Measurements from ENCODE around the gene OPCML. TPM values are rescaled to one million over a fixed set of nuclear protein-coding genes. Genes with fewer than 3 reads are reported as not detected.

Gene OPCML
- total and polyA plus RNA-seq, 2 donors (not counting 1 experiment from before 2014, with no cell fraction given): not detected

GRCh38 chr11:132531921-132532320 lies 1000.4 kb downstream of the OPCML start:
- DNase-seq (no peak), ATAC-seq (ENCODE audit: low read depth) (no peak)
- Histone ChIP-seq H3K4me2 (replicated peaks; ENCODE audit: low read depth, low read length, poor library complexity, severe bottlenecking) (no peak overlapping the region), H3K9me3 (ENCODE audit: control extremely low read depth in 1 of 3, control insufficient read depth in 2 of 3, insufficient read depth in 1 of 3, low read length in 2 of 3) (peaks cover 0 to 4% (median 0%) of the 10 kb centered on the region in 3 donors), H3K27ac (ENCODE audit: low read length in 2 of 2) (no peak overlapping the region), H3K9ac (ENCODE audit: low read length) (no peak overlapping the region), H4K20me1 (ENCODE audit: control insufficient read depth, insufficient read depth, low read length, poor library complexity, severe bottlenecking) (no peaks in the 10 kb centered on the region), H2AFZ (ENCODE audit: insufficient read depth, low read depth, low read length, poor library complexity, severe bottlenecking) (no peak overlapping the region), H3K4me3 (ENCODE audit: control extremely low read depth in 1 of 5, extremely low read depth in 1 of 5, insufficient read depth in 1 of 5, low read depth in 2 of 5, low read length in 4 of 5) (no peak overlapping the region), H3K27me3 (replicated peaks in 1 of 4; ENCODE audit: control extremely low read depth in 1 of 4, control insufficient read depth in 3 of 4, insufficient read depth in 4 of 4, low read length in 3 of 4) (no peaks in the 10 kb centered on the region), H3K36me3 (replicated peaks in 1 of 2; ENCODE audit: control extremely low read depth in 1 of 2, control insufficient read depth in 1 of 2, extremely low read depth in 1 of 2, insufficient read depth in 2 of 2, low read length in 1 of 2) (no peaks in the 10 kb centered on the region), H3K79me2 (ENCODE audit: control insufficient read depth, insufficient read depth, low read length) (no peaks in the 10 kb centered on the region), H3K4me1 (ENCODE audit: control insufficient read depth in 2 of 2, insufficient read depth in 2 of 2, low read length in 2 of 2) (no peaks in the 10 kb centered on the region)
- no peaks in the 10 kb centered on the region for H3K27me3 Mint-ChIP-seq
- H3K9me3 Mint-ChIP-seq (ENCODE audit: insufficient read depth): no peaks in the 10 kb centered on the region
- H3K4me3 Mint-ChIP-seq: no peak overlapping the region
- no peak overlapping the region for H3K27ac Mint-ChIP-seq
- POLR2A ChIA-PET: no interaction called here
- CTCF ChIA-PET: no interaction called here
- 100% methylated on average over 3 of the region's 6 CpGs for WGBS (ENCODE audit: insufficient coverage)
- TF ChIP-seq CTCF (IDR thresholded peaks at IDR 0.05): no peak
- TF ChIP-seq EZH2 (IDR thresholded peaks at IDR 0.05; ENCODE audit: borderline replicate concordance, insufficient read depth, low read depth, low read length, poor library complexity, severe bottlenecking): no peak
- intact Hi-C loops (cut with micrococcal nuclease): no loop called here
- H3K4me1 Mint-ChIP-seq: no peaks in the 10 kb centered on the region

- Histone ChIP-seq H3K4me2 (replicated peaks; ENCODE audit: low read depth, low read length, poor library complexity, severe bottlenecking) (no peak overlapping the region), H3K27ac (ENCODE audit: low read length in 2 of 2) (no peak overlapping the region), H3K4me1 (ENCODE audit: control insufficient read depth in 2 of 2, insufficient read depth in 2 of 2, low read length in 2 of 2) (no peaks in the 10 kb centered on the region), H3K9me3 (ENCODE audit: control extremely low read depth in 1 of 3, control insufficient read depth in 2 of 3, insufficient read depth in 1 of 3, low read length in 2 of 3) (no peaks in the 10 kb centered on the region), H3K36me3 (replicated peaks in 1 of 2; ENCODE audit: control extremely low read depth in 1 of 2, control insufficient read depth in 1 of 2, extremely low read depth in 1 of 2, insufficient read depth in 2 of 2, low read length in 1 of 2) (no peaks in the 10 kb centered on the region), H3K4me3 (ENCODE audit: control extremely low read depth in 1 of 5, extremely low read depth in 1 of 5, insufficient read depth in 1 of 5, low read depth in 2 of 5, low read length in 4 of 5) (no peak overlapping the region), H3K79me2 (ENCODE audit: control insufficient read depth, insufficient read depth, low read length) (no peaks in the 10 kb centered on the region), H3K27me3 (replicated peaks in 1 of 4; ENCODE audit: control extremely low read depth in 1 of 4, control insufficient read depth in 3 of 4, insufficient read depth in 4 of 4, low read length in 3 of 4) (no peaks in the 10 kb centered on the region), H4K20me1 (ENCODE audit: control insufficient read depth, insufficient read depth, low read length, poor library complexity, severe bottlenecking) (no peaks in the 10 kb centered on the region), H3K9ac (ENCODE audit: low read length) (no peak overlapping the region), H2AFZ (ENCODE audit: insufficient read depth, low read depth, low read length, poor library complexity, severe bottlenecking) (no peak overlapping the region)
- Mint-ChIP-seq H3K27me3 (no peaks in the 10 kb centered on the region), H3K9me3 (ENCODE audit: insufficient read depth) (no peaks in the 10 kb centered on the region), H3K27ac (no peak overlapping the region), H3K4me3 (no peak overlapping the region), H3K4me1 (no peaks in the 10 kb centered on the region)
- intact Hi-C loops (cut with micrococcal nuclease): no loop called here
- ChIA-PET CTCF (no interaction called here), POLR2A (no interaction called here)
- DNase-seq: no peak
- no peak for TF ChIP-seq CTCF (IDR thresholded peaks at IDR 0.05)
- no peak for TF ChIP-seq EZH2 (IDR thresholded peaks at IDR 0.05; ENCODE audit: borderline replicate concordance, insufficient read depth, low read depth, low read length, poor library complexity, severe bottlenecking)
- no peak for ATAC-seq (ENCODE audit: low read depth)
These were observed 1004.1 kb downstream of the OPCML start for GRCh38 chr11:132528181-132528580.
